CD14-positive monocyte (primary cell): Measurements from ENCODE around the gene CABCOCO1. TPM values are rescaled to one million over a fixed set of nuclear protein-coding genes. Genes with fewer than 3 reads are reported as not detected.

ENCODE experiments used
- DNase-seq, 3 donors: peaks; one replicate each; pipeline ENCODE4 v3.0.0-alpha.2; 2011 to 2022
- H2AFZ ChIP-seq: 2 replicates; pipeline ENCODE4 v1.6.0; 2012; ENCODE audit warnings: mild to moderate bottlenecking, low read depth, low read length, inconsistent platforms; ENCODE audit not compliant: insufficient read depth, poor library complexity, severe bottlenecking
- H3K27ac ChIP-seq, 2 donors: 1 replicate in 1 of 2; 2 replicates in 1 of 2; pipeline ENCODE4 v1.5.1; 2012 to 2013; ENCODE audit warnings: low read length in 2 of 2, control low read depth in 1 of 2, inconsistent platforms in 1 of 2, low read depth in 1 of 2, mild to moderate bottlenecking in 1 of 2
- H3K27me3 ChIP-seq, 2 donors: one replicate each; pipeline versions ENCODE4 v1.6.0 to v1.6.1; 2011 to 2013; ENCODE audit warnings: low read length in 2 of 2; ENCODE audit not compliant: control insufficient read depth in 2 of 2, insufficient read depth in 2 of 2
- H3K36me3 ChIP-seq, 2 donors: replicated peaks in 1 of 2; 1 replicate in 1 of 2; 2 replicates in 1 of 2; pipeline versions ENCODE4 v1.5.1 to v1.6.1; 2012 to 2013; ENCODE audit warnings: low read length in 2 of 2, control low read depth in 1 of 2, inconsistent platforms in 1 of 2, mild to moderate bottlenecking in 1 of 2; ENCODE audit not compliant: insufficient read depth in 2 of 2, control insufficient read depth in 1 of 2
- H3K4me1 ChIP-seq, 2 donors: 1 replicate in 1 of 2; 2 replicates in 1 of 2; pipeline versions ENCODE4 v1.5.1 to v1.6.1; 2012 to 2013; ENCODE audit warnings: low read length in 2 of 2, control low read depth in 1 of 2, inconsistent platforms in 1 of 2, mild to moderate bottlenecking in 1 of 2, moderate library complexity in 1 of 2; ENCODE audit not compliant: insufficient read depth in 2 of 2, control insufficient read depth in 1 of 2
- H3K4me2 ChIP-seq: replicated peaks from 2 replicates; pipeline ENCODE3; 2012; ENCODE audit warnings: low read length, moderate library complexity, mild to moderate bottlenecking; ENCODE audit not compliant: poor library complexity, severe bottlenecking; ENCODE audit errors: extremely low read depth
- H3K4me3 ChIP-seq, 3 experiments: fragments of 200-600 bp in 1 of 3; sonication (generic) in 1 of 3; replicated peaks in 1 of 3; 1 replicate in 2 of 3; 2 replicates in 1 of 3; pipeline ENCODE4 v1.5.1; 2011 to 2013; ENCODE audit warnings: low read length in 3 of 3, mild to moderate bottlenecking in 3 of 3, control low read depth in 2 of 3, low read depth in 2 of 3, inconsistent platforms in 1 of 3, moderate library complexity in 1 of 3
- H3K79me2 ChIP-seq: 2 replicates; pipeline ENCODE4 v1.6.0; 2012; ENCODE audit warnings: mild to moderate bottlenecking, control low read depth, inconsistent platforms, low read length, moderate library complexity; ENCODE audit not compliant: insufficient read depth
- H3K9ac ChIP-seq: 2 replicates; pipeline ENCODE4 v1.6.0; 2017; ENCODE audit warnings: low read length, mild to moderate bottlenecking; ENCODE audit not compliant: insufficient read depth, poor library complexity, severe bottlenecking
- H3K9me3 ChIP-seq, 2 donors: replicated peaks in 1 of 2; 1 replicate in 1 of 2; 2 replicates in 1 of 2; pipeline versions ENCODE4 v1.5.1 to v1.6.1; 2012 to 2013; ENCODE audit warnings: low read length in 2 of 2, control low read depth in 1 of 2; ENCODE audit not compliant: control insufficient read depth in 1 of 2, insufficient read depth in 1 of 2
- H4K20me1 ChIP-seq: 2 replicates; pipeline ENCODE4 v1.6.0; 2012; ENCODE audit warnings: mild to moderate bottlenecking, low read length, control low read depth, moderate library complexity; ENCODE audit not compliant: insufficient read depth
- H3K27ac Mint-ChIP-seq, 7 donors: one replicate each; pipeline ENCODE4 v1.8.0; 2020; ENCODE audit warnings: mild to moderate bottlenecking in 7 of 7, mixed read lengths in 7 of 7, moderate library complexity in 6 of 7, inconsistent platforms in 2 of 7
- H3K27me3 Mint-ChIP-seq, 3 donors: one replicate each; pipeline ENCODE4 v1.8.0; 2021 to 2022; ENCODE audit warnings: low read depth in 3 of 3, mild to moderate bottlenecking in 3 of 3, mixed read lengths in 3 of 3, moderate library complexity in 3 of 3, inconsistent platforms in 1 of 3
- H3K36me3 Mint-ChIP-seq, 2 donors: one replicate each; pipeline ENCODE4 v1.8.0; 2020; ENCODE audit warnings: mixed read lengths in 2 of 2, inconsistent platforms in 1 of 2, mild to moderate bottlenecking in 1 of 2
- H3K4me1 Mint-ChIP-seq: one replicate; pipeline ENCODE4 v1.8.0; 2020; ENCODE audit warnings: mild to moderate bottlenecking, mixed read lengths
- H3K4me3 Mint-ChIP-seq, 2 donors: one replicate each; pipeline ENCODE4 v1.8.0; 2020; ENCODE audit warnings: mild to moderate bottlenecking in 2 of 2, mixed read lengths in 2 of 2, moderate library complexity in 1 of 2
- H3K9me3 Mint-ChIP-seq, 7 donors: one replicate each; pipeline ENCODE4 v1.8.0; 2020 to 2022; ENCODE audit warnings: mixed read lengths in 7 of 7, mild to moderate bottlenecking in 6 of 7, moderate library complexity in 6 of 7, inconsistent platforms in 2 of 7
- WGBS: methylation state at CpG from one replicate; pipeline ENCODE4 v1.1.5; 2013; ENCODE audit warnings: missing lambda C conversion rate; ENCODE audit not compliant: insufficient coverage; 5-methylcytosine and 5-hydroxymethylcytosine counted together
- intact Hi-C, 2 donors: fragments of 100-400 bp; cut with micrococcal nuclease; formaldehyde crosslinking; loops; one replicate each; pipeline versions ENCODE4 v1.15.0 to v1.15.1; 2023
- polyA plus RNA-seq, 3 donors: library from polyadenylated mRNA; depleted of rRNA in 1 of 3; unstranded in 2 of 3; stranded (reverse) in 1 of 3; fragments of 300-500 nt in 2 of 3; fragments of >200 nt in 1 of 3; fragmentation: Illumina TruSeq in 2 of 3; gene quantifications; 1 replicate in 2 of 3; 2 replicates in 1 of 3; pipeline ENCODE4 v1.2.3, GENCODE V29; 2012 to 2021
- TF ChIP-seq, protein P1 (sequence below): fragments of 200-600 bp; IDR thresholded peaks from one replicate; pipeline ENCODE4 v1.8.0; 2022; ENCODE audit warnings: antibody characterized with exemption, mild to moderate bottlenecking

CABCOCO1 gene
- polyA plus RNA-seq, 3 donors: not detected

DNA sequence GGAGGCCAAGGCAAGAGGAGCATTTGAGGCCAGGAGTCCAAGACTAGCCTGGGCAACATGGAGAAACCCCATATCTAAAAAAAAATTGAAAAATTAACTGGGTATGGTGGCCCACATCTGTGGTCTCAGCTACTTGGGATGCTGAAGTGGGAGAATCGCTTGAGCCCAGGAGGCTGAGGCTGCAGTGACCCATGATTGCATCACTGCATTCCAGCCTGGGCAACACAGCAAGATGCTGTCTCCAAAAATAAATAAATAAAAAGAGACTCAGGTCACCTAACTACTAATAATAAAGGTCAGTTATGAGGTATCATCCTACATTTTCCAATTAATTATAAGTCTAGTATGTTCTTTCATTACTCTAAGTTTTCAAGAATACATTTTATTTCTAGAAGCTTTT is 20.6 kb downstream of the CABCOCO1 start:
- Mint-ChIP-seq H3K27ac (no peak overlapping the region), H3K4me1 (no peaks in the 10 kb centered on the region), H3K27me3 (no peaks in the 10 kb centered on the region), H3K36me3 (no peaks in the 10 kb centered on the region), H3K4me3 (no peak overlapping the region), H3K9me3 (peaks cover 0 to 2% (median 0%) of the 10 kb centered on the region in 7 donors)
- H3K9me3 ChIP-seq: no peaks in the 10 kb centered on the region
- no peak overlapping the region for H3K4me2 ChIP-seq
- no CpG with 5 or more reads among the region's 1 CpG for WGBS
- H3K4me1 ChIP-seq: no peaks in the 10 kb centered on the region
- H3K79me2 ChIP-seq: no peaks in the 10 kb centered on the region
- H3K36me3 ChIP-seq: no peaks in the 10 kb centered on the region
- no peak overlapping the region for H2AFZ ChIP-seq
- TF ChIP-seq, protein P1, sequence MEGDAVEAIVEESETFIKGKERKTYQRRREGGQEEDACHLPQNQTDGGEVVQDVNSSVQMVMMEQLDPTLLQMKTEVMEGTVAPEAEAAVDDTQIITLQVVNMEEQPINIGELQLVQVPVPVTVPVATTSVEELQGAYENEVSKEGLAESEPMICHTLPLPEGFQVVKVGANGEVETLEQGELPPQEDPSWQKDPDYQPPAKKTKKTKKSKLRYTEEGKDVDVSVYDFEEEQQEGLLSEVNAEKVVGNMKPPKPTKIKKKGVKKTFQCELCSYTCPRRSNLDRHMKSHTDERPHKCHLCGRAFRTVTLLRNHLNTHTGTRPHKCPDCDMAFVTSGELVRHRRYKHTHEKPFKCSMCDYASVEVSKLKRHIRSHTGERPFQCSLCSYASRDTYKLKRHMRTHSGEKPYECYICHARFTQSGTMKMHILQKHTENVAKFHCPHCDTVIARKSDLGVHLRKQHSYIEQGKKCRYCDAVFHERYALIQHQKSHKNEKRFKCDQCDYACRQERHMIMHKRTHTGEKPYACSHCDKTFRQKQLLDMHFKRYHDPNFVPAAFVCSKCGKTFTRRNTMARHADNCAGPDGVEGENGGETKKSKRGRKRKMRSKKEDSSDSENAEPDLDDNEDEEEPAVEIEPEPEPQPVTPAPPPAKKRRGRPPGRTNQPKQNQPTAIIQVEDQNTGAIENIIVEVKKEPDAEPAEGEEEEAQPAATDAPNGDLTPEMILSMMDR: no peak
- no peak overlapping the region for H3K9ac ChIP-seq
- no peak overlapping the region for H3K27ac ChIP-seq
- no peaks in the 10 kb centered on the region for H3K27me3 ChIP-seq
- intact Hi-C loops: no loop called here
- H4K20me1 ChIP-seq: no peaks in the 10 kb centered on the region
- H3K4me3 ChIP-seq: no peak overlapping the region
- no peak for DNase-seq

GRCh38 chr10:61684894-61685507 is 22.3 kb downstream of the CABCOCO1 start:
- Histone ChIP-seq H3K27me3 (no peaks in the 10 kb centered on the region), H3K9ac (no peak overlapping the region), H3K9me3 (no peaks in the 10 kb centered on the region), H3K79me2 (no peaks in the 10 kb centered on the region), H3K27ac (no peak overlapping the region), H3K4me2 (no peak overlapping the region), H2AFZ (no peak overlapping the region), H3K4me3 (no peak overlapping the region), H3K36me3 (no peaks in the 10 kb centered on the region), H4K20me1 (no peaks in the 10 kb centered on the region), H3K4me1 (no peaks in the 10 kb centered on the region)
- no peak overlapping the region for H3K27ac Mint-ChIP-seq
- no peaks in the 10 kb centered on the region for H3K36me3 Mint-ChIP-seq
- intact Hi-C loops: no loop called here
- no peak for DNase-seq
- H3K4me1 Mint-ChIP-seq: peaks cover 6% of the 10 kb centered on the region
- H3K4me3 Mint-ChIP-seq: no peak overlapping the region
- no CpG with 5 or more reads among the region's 3 CpGs for WGBS
- no peaks in the 10 kb centered on the region for H3K27me3 Mint-ChIP-seq
- H3K9me3 Mint-ChIP-seq: peaks cover 0 to 2% (median 0%) of the 10 kb centered on the region in 7 donors
- TF ChIP-seq, protein P1: no peak
